PFSK-1 (cell line): ENCODE measurements around the gene FUBP3.

Experiments used
- FOXP2 ChIP-seq: optimal IDR thresholded peaks from 2 replicates; pipeline ENCODE3; 2011; ENCODE audit warnings: borderline replicate concordance, control low read depth, inconsistent platforms; ENCODE audit not compliant: insufficient read depth; ENCODE audit errors: extremely low read length, extremely low read depth
- POLR2AphosphoS5 ChIP-seq: IDR thresholded peaks from 2 replicates; pipeline ENCODE4 v1.6.1; 2012; ENCODE audit warnings: low read depth, mild to moderate bottlenecking, control low read depth, low read length, moderate library complexity
- REST ChIP-seq, 2 experiments: IDR thresholded peaks; 2 replicates each; pipeline versions ENCODE4 v1.6.1 to v1.8.0; 2011 to 2012; ENCODE audit warnings: low read depth in 2 of 2, low read length in 2 of 2, control low read depth in 1 of 2, inconsistent platforms in 1 of 2, mild to moderate bottlenecking in 1 of 2, moderate library complexity in 1 of 2; ENCODE audit not compliant: insufficient read depth in 1 of 2
- SIN3A ChIP-seq: IDR thresholded peaks from 2 replicates; pipeline ENCODE4 v1.6.1; 2012; ENCODE audit warnings: mild to moderate bottlenecking, low read length, moderate library complexity, borderline replicate concordance; ENCODE audit not compliant: insufficient read depth
- TAF1 ChIP-seq: IDR thresholded peaks from 2 replicates; pipeline ENCODE4 v1.6.1; 2012; ENCODE audit warnings: low read length, control low read depth, borderline replicate concordance; ENCODE audit not compliant: insufficient read depth

The FUBP3 gene

GRCh38 chr9:130659699-130660248 is 80.4 kb downstream of the FUBP3 start:
- TF ChIP-seq SIN3A, result no peak
- TF ChIP-seq TAF1, result no peak
- TF ChIP-seq FOXP2, result no peak

- TF ChIP-seq POLR2AphosphoS5, result no peak
- no peak for TF ChIP-seq REST (IDR thresholded peaks at IDR 0.05; ENCODE audit: insufficient read depth in 1 of 2, low read depth in 2 of 2, low read length in 2 of 2)
- no peak for TF ChIP-seq TAF1
- TF ChIP-seq FOXP2, result no peak
- TF ChIP-seq SIN3A, result no peak
These were observed 80.9 kb downstream of the FUBP3 start for GRCh38 chr9:130660326-130660682.

GRCh38 chr9:130660683-130661450 is 81.5 kb downstream of the FUBP3 start:
- TF ChIP-seq POLR2AphosphoS5 (no peak), SIN3A (no peak), REST (IDR thresholded peaks at IDR 0.05; ENCODE audit: insufficient read depth in 1 of 2, low read depth in 2 of 2, low read length in 2 of 2) (no peak), FOXP2 (no peak), TAF1 (no peak)

GRCh38 chr9:130661451-130662098 is 82.2 kb downstream of the FUBP3 start:
- TF ChIP-seq REST (IDR thresholded peaks at IDR 0.05; ENCODE audit: insufficient read depth in 1 of 2, low read depth in 2 of 2, low read length in 2 of 2), result no peak
- no peak for TF ChIP-seq TAF1
- no peak for TF ChIP-seq FOXP2
- no peak for TF ChIP-seq POLR2AphosphoS5
- no peak for TF ChIP-seq SIN3A

GRCh38 chr9:130662099-130662969 is 83.0 kb downstream of the FUBP3 start:
- TF ChIP-seq FOXP2 (no peak), REST (IDR thresholded peaks at IDR 0.05; ENCODE audit: insufficient read depth in 1 of 2, low read depth in 2 of 2, low read length in 2 of 2) (no peak), TAF1 (no peak), SIN3A (no peak), POLR2AphosphoS5 (no peak)
